Mesothelial cell of epicardium (in vitro differentiated cells): ENCODE data around the gene RASGRF2. TPM values are rescaled to one million over a fixed set of nuclear protein-coding genes. Genes with fewer than 3 reads are reported as not detected.
"Not testable (repeated sequence)": the region's sequence is repeated elsewhere in the genome, so short reads cannot be mapped to it uniquely, and the experiment has no call there.

Experiments used
- DNase-seq, 2 experiments: peaks; one replicate each; pipeline ENCODE4 v3.0.0; 2021; ENCODE audit warnings: low spot score in 2 of 2; ENCODE audit not compliant: unreplicated experiment in 2 of 2
- H3K27ac Mint-ChIP-seq: 2 replicates; pipeline ENCODE4 v1.8.0; 2021; ENCODE audit warnings: mixed read lengths
- H3K27me3 Mint-ChIP-seq: 2 replicates; pipeline ENCODE4 v1.8.0; 2021; ENCODE audit warnings: low read depth, mixed read lengths
- H3K36me3 Mint-ChIP-seq: 2 replicates; pipeline ENCODE4 v1.8.0; 2021; ENCODE audit warnings: mixed read lengths
- H3K4me1 Mint-ChIP-seq: 2 replicates; pipeline ENCODE4 v1.8.0; 2021; ENCODE audit warnings: mixed read lengths
- H3K4me3 Mint-ChIP-seq: 2 replicates; pipeline ENCODE4 v1.8.0; 2021; ENCODE audit warnings: mild to moderate bottlenecking, moderate library complexity, mixed read lengths
- H3K9me3 Mint-ChIP-seq: 2 replicates; pipeline ENCODE4 v1.8.0; 2021; ENCODE audit warnings: mixed read lengths
- total RNA-seq: library from RNA; stranded (reverse); gene quantifications from 3 replicates; pipeline ENCODE4 v1.2.1, GENCODE V29; 2021
- TF ChIP-seq, protein P1 (sequence below): fragments of 200-600 bp; sonication (generic); IDR thresholded peaks from one replicate; pipeline ENCODE4 v1.5.0; 2021; ENCODE audit warnings: antibody characterized with exemption; ENCODE audit not compliant: unreplicated experiment

The RASGRF2 gene
- total RNA-seq, 1 donor from 2014 or later, result 5.7 TPM

DNA sequence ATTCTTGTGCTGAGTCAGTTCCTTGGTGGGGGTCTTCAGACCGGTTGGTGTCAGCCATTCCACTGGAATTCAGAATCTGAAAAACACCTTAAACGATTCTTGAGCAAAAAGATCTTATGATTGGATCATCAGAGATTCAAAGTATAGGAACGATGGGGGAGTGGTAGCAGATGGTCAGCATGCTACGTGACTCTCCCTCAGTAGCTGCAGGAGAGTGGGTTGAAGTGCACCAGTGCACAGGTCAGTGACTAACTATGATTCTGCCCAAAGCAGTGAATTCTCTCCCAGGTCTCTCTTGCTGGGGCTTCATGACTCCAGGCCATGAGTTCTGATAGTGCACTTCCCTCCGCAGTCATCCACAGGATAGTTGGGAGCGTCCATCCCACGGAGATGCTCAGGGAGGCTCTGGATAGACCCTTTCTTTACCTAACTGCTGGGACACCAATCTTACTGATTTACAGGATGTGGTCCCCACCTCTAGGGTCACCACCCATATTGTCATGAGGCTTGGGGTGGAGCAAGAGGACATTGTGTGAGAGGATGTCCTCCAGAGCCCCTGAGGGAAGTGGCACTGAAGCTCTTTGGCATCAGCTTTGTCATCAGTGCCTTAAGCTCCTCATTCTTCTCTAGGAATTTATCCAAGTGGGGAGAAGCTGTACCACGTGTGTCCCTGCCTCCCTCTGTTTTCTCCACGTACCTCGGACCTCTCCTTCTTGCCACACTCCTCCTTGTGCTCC is 62.0 kb downstream of the RASGRF2 start:
- peaks cover 74% of the 10 kb centered on the region for H3K4me1 Mint-ChIP-seq
- no peaks in the 10 kb centered on the region for H3K36me3 Mint-ChIP-seq
- no peak overlapping the region for H3K4me3 Mint-ChIP-seq
- DNase-seq, result no peak
- H3K9me3 Mint-ChIP-seq, result no peaks in the 10 kb centered on the region
- no peaks in the 10 kb centered on the region for H3K27me3 Mint-ChIP-seq
- H3K27ac Mint-ChIP-seq, result no peak overlapping the region
- TF ChIP-seq, protein P1, sequence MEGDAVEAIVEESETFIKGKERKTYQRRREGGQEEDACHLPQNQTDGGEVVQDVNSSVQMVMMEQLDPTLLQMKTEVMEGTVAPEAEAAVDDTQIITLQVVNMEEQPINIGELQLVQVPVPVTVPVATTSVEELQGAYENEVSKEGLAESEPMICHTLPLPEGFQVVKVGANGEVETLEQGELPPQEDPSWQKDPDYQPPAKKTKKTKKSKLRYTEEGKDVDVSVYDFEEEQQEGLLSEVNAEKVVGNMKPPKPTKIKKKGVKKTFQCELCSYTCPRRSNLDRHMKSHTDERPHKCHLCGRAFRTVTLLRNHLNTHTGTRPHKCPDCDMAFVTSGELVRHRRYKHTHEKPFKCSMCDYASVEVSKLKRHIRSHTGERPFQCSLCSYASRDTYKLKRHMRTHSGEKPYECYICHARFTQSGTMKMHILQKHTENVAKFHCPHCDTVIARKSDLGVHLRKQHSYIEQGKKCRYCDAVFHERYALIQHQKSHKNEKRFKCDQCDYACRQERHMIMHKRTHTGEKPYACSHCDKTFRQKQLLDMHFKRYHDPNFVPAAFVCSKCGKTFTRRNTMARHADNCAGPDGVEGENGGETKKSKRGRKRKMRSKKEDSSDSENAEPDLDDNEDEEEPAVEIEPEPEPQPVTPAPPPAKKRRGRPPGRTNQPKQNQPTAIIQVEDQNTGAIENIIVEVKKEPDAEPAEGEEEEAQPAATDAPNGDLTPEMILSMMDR, result no peak

DNA sequence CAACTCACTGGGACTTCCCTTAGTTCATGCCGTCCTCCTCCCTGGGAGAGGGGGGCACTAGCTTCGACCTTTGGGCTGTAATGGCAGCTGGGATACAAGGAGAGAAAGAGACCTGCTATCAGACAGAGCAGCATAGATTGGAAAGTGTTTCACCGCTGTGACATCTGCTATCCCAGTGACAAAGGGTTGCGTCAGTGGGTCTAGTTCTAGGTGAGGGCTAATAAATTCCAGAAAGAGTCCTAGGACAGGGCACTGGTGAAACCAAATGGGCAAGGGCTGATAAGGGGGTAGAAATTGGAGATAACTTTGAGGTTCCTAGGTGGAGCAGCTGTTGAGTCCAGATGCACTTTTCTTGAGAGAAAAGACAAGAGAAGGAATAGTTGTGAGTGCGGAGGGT is 62.5 kb downstream of the RASGRF2 start:
- Mint-ChIP-seq H3K36me3 (peaks cover under 1% of the 10 kb centered on the region), H3K4me3 (no peak overlapping the region), H3K9me3 (no peaks in the 10 kb centered on the region), H3K4me1 (peaks cover 77% of the 10 kb centered on the region), H3K27ac (no peak overlapping the region), H3K27me3 (no peaks in the 10 kb centered on the region)
- no peak for DNase-seq
- TF ChIP-seq, protein P1, result no peak

DNA sequence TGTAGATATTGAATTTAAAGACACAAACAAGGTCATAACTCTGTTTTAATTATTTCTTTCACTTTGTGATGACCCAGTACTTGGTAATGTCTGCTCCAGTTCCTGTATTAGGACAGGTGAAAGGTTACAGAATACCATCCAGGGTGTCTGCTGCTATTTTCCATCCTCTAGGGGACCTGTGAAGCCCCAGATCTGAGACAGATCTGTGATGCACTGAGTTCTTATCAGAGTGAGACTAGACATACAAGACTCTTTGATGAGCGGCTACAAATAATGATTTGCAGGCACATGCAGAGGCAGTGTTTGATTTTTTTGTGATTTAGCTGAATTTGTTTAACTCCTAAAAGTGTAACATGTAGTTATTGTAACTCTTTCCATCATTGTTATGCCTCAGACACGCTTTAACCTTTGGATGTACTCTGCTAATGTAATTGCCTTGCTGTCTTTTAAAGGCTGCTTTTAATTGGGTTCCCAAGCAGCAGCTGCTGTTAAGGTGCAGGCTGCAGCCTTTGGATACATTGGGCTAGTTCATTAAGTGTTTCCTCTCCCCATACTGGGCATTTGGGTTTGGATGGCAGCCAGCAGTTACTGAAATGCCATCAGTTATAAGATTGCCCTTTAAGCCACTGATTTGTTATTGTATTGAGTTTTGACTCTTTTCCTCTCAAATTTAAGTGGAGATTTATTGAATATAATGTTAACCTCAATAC is 63.3 kb downstream of the RASGRF2 start:
- H3K4me1 Mint-ChIP-seq, result peaks cover 74% of the 10 kb centered on the region
- TF ChIP-seq, protein P1, result no peak
- H3K4me3 Mint-ChIP-seq, result no peak overlapping the region
- no peak for DNase-seq
- H3K9me3 Mint-ChIP-seq, result no peaks in the 10 kb centered on the region
- H3K27ac Mint-ChIP-seq, result peak overlapping the region; percentile 32
- H3K36me3 Mint-ChIP-seq, result peaks cover 3% of the 10 kb centered on the region
- H3K27me3 Mint-ChIP-seq, result no peaks in the 10 kb centered on the region

DNA sequence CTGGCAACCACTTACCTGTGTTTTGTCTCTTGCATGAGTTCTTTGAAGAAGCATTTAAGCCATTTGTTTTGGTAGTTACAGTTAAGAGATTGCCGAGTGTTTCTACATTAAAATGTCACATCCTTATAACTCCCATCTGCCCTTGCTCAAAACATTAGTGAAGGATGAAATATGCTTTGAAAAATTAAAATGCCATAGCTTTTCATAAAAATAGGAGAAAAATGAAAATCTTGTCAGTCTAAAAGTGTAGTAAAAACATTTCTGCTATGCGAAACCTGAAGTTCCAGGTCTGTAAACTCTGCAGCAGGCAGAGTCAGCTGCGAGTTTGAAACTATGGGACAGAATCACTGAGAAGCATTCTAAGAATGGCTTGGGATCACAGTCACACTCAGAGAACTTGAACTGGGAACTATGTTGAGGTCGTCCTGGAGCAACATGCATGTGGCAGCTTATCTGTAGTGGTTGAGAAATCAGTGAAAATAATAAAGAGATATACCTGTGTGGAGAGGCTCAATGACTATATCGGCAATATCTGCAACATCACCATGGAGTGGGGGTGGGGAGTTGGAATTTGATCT is 67.4 kb downstream of the RASGRF2 start:
- Mint-ChIP-seq H3K36me3 (peaks cover 9% of the 10 kb centered on the region), H3K9me3 (peaks cover 22% of the 10 kb centered on the region), H3K27ac (peak overlapping the region; percentile 80), H3K27me3 (no peaks in the 10 kb centered on the region), H3K4me3 (peak overlapping the region; percentile 5), H3K4me1 (peaks cover 43% of the 10 kb centered on the region)
- TF ChIP-seq, protein P1, result no peak
- DNase-seq, result no peak

DNA sequence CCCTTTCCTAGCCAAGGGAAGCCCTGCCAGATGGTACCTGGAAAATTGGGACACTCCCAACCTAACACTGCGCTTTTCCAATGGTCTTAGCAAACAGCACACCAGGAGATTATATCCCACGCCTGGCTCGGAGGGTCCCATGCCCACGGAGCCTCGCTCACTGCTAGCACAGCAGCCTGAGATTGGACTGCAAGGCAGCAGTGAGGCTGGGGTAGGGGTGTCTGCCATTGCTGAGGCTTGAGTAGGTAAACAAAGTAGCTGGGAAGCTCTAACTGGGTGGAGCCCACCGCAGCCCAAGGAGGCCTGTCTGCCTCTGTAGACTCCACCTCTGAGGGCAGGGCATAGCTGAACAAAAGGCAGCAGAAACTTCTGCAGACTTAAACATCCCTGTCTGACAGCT is 68.7 kb downstream of the RASGRF2 start:
- H3K4me3 Mint-ChIP-seq, DNase-seq, H3K27me3 Mint-ChIP-seq, H3K27ac Mint-ChIP-seq: not testable (repeated sequence)
- Mint-ChIP-seq H3K4me1 (peaks cover 30% of the 10 kb centered on the region), H3K9me3 (peaks cover 22% of the 10 kb centered on the region), H3K36me3 (peaks cover 12% of the 10 kb centered on the region)

DNA sequence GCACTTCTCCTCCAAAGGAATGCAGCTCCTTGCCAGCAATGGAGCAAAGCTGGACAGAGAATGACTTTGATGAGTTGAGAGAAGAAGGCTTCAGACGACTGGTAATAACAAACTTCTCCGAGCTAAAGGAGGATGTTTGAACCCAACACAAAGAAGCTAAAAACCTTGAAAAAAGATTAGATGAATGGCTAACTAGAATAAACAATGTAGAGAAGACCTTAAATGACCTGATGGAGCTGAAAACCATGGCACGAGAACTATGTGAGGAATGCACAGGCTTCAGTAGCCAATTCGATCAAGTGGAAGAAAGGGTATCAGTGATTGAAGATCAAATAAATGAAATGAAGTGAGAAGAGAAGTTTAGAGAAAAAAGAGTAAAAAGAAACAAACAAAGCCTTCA is 69.6 kb downstream of the RASGRF2 start:
- not testable (repeated sequence) for DNase-seq, H3K27ac Mint-ChIP-seq, H3K4me3 Mint-ChIP-seq, H3K27me3 Mint-ChIP-seq
- Mint-ChIP-seq H3K36me3 (peaks cover 12% of the 10 kb centered on the region), H3K4me1 (peaks cover 25% of the 10 kb centered on the region), H3K9me3 (peaks cover 22% of the 10 kb centered on the region)

DNA sequence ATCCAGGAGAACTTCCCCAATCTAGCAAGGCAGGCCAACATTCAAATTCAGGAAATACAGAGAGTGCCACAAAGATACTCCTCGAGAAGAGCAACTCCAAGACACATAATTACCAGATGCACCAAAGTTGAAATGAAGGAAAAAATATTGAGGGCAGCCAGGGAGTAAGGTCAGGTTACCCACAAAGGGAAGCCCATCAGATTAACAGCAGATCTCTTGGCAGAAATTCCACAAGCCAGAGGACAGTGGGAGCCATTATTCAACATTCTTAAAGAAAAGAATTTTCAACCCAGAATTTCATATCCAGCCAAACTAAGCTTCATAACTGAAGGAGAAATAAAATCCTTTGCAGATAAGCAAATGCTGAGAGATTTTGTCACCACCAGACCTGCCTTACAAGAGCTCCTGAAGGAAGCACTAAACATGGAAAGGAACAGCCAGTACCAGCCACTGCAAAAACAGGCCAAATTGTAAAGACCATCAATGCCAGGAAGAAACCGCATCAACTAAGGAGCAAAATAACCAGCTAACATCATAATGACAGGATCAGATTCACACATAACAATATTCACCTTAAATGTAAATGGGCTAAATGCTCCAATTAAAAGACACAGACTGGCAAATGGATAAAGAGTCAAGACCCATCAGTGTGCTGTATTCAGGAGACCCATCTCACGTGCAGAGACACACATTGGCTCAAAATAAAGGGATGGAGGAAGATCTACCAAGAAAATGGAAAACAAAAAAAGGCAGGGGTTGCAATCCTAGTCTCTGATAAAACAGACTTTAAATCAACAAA is 70.3 kb downstream of the RASGRF2 start:
- H3K27ac Mint-ChIP-seq, DNase-seq: not testable (repeated sequence)
- H3K9me3 Mint-ChIP-seq, result peaks cover 23% of the 10 kb centered on the region

More for the DNA sequence above, 70.3 kb downstream of the RASGRF2 start:
- Mint-ChIP-seq H3K4me1 (peaks cover 19% of the 10 kb centered on the region), H3K36me3 (peaks cover 12% of the 10 kb centered on the region)
- not testable (repeated sequence) for H3K4me3 Mint-ChIP-seq, H3K27me3 Mint-ChIP-seq
